Neural progenitor cell (in vitro differentiated cells): ENCODE data around the gene MGME1.

Source experiments
- EZH2 ChIP-seq: fragments of 200-600 bp; sonication (generic); IDR thresholded peaks from 2 replicates; pipeline ENCODE4 v1.6.1; 2017; ENCODE audit warnings: antibody characterized with exemption, mild to moderate bottlenecking, moderate library complexity
- EZH2phosphoT487 ChIP-seq: fragments of 200-600 bp; sonication (generic); IDR thresholded peaks from 2 replicates; pipeline ENCODE4 v1.6.1; 2017; ENCODE audit warnings: antibody characterized with exemption
- TF ChIP-seq, protein P1 (sequence below): fragments of 200-600 bp; sonication (generic); IDR thresholded peaks from 2 replicates; pipeline ENCODE4 v1.5.1; 2017; ENCODE audit warnings: antibody characterized with exemption, mild to moderate bottlenecking

DNA sequence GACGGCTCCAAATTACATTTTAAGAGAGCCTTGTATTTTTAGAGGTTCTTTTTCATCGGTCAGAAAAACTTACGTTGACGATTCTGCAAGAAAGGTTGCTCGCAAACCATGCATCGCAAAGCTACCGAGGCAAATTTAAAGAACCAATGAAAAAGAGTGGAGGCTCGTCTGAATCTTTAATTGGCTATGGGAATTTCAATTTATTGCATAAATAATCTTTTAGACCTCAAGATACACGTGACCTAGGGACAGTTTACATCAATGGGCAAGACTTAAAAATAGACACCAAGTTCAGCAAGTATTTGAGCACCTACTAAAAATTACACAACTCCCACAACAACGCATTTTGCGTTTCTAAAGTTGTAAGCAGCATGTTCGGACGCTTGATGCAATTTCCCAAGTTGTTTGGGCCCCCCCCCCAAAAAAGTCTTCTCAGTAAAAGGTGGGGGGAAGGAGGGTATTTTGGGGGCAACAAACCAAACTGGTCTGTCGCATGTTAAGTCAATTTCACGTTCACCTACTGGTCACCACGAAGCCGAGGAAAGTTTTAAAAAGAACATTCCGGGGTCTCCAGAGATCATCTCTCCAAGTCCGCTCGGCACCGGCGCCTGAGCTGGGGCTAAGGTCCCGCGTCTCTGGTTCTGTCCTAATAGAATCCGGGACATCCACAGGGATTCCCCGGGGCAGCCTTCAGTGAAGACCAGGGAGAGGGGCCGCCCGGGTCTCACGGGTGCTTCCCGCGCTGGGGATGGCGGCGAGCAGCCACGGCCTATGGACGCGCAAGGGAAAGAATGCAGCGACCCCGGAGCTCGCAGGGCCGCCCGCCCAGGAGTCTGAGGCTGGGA lies 1.1 kb upstream of the MGME1 start:
- TF ChIP-seq, protein P1, sequence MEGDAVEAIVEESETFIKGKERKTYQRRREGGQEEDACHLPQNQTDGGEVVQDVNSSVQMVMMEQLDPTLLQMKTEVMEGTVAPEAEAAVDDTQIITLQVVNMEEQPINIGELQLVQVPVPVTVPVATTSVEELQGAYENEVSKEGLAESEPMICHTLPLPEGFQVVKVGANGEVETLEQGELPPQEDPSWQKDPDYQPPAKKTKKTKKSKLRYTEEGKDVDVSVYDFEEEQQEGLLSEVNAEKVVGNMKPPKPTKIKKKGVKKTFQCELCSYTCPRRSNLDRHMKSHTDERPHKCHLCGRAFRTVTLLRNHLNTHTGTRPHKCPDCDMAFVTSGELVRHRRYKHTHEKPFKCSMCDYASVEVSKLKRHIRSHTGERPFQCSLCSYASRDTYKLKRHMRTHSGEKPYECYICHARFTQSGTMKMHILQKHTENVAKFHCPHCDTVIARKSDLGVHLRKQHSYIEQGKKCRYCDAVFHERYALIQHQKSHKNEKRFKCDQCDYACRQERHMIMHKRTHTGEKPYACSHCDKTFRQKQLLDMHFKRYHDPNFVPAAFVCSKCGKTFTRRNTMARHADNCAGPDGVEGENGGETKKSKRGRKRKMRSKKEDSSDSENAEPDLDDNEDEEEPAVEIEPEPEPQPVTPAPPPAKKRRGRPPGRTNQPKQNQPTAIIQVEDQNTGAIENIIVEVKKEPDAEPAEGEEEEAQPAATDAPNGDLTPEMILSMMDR: no peak
- no peak for TF ChIP-seq EZH2
- no peak for TF ChIP-seq EZH2phosphoT487
